Measurements from ENCODE around the gene AMY1C. TPM values are rescaled to one million over a fixed set of nuclear protein-coding genes. Genes with fewer than 3 reads are reported as not detected.
"Not testable (repeated sequence)": the region's sequence is repeated elsewhere in the genome, so short reads cannot be mapped to it uniquely, and the experiment has no call there.

The AMY1C gene
- total RNA-seq (not detected in 2 replicates), polyA plus RNA-seq (not detected in 2 replicates), polyA minus RNA-seq (not detected in 2 replicates), Bru-seq, nascent RNA (not detected), BruChase-seq, experiment 1, labeled RNA remaining after a 6-hour chase (not detected), BruChase-seq, experiment 2, labeled RNA remaining after a 2-hour chase (not detected)
- not detected in 2 replicates for polyA plus RNA-seq (2011; cell fraction: cytosol; rRNA removed)
- polyA plus RNA-seq (2011; cell fraction: nucleus; rRNA removed): not detected in 2 replicates
- not detected in 2 replicates for polyA plus RNA-seq (2012)
- polyA minus RNA-seq (2011; cell fraction: cytosol; rRNA and poly(A)+ RNA removed): not detected
- not detected in 2 replicates for polyA minus RNA-seq (2011; cell fraction: nucleus; rRNA and poly(A)+ RNA removed)
- long read RNA-seq: 0 reads

GRCh38 chr1:103749598-103749997 is at the start of gene AMY1C:
Gene AMY1C (plus strand): TSS chr1:103749898. CDS start chr1:103750470, 572 bp downstream.
- H3K9me1 ChIP-seq (replicated peaks; ENCODE audit: control insufficient read depth, extremely low read depth, insufficient read depth, low read length); H3K36me3 ChIP-seq (ENCODE audit: control insufficient read depth in 2 of 2, extremely low read depth in 1 of 2, insufficient read depth in 2 of 2, low read length in 2 of 2); H3K4me2 ChIP-seq (ENCODE audit: insufficient read depth, low read length); intact Hi-C loops (cut with micrococcal nuclease); dilution Hi-C loops (cut with MboI; ENCODE audit: extremely low pct_ligation_motif_present, low sequenced_read_pairs); BruUV-seq (replicated peaks); CTCF ChIA-PET; H3K4me3 ChIP-seq (replicated peaks in 1 of 3; ENCODE audit: insufficient read depth in 1 of 3, low read depth in 1 of 3, low read length in 3 of 3); DNase-seq (ENCODE audit: low read depth, low spot score); H3K4me1 ChIP-seq (ENCODE audit: control insufficient read depth, extremely low read depth, insufficient read depth, low read length); H3K9me3 ChIP-seq (replicated peaks; ENCODE audit: control insufficient read depth, insufficient read depth, low read length); H3K79me2 ChIP-seq (ENCODE audit: control insufficient read depth, insufficient read depth, low read length); POLR2A ChIA-PET; H3K27ac ChIP-seq (ENCODE audit: insufficient read depth, low read depth, low read length); H2AFZ ChIP-seq (ENCODE audit: low read depth, low read length); H3K9ac ChIP-seq (replicated peaks; ENCODE audit: extremely low read depth, insufficient read depth, low read length); FAIRE-seq; H3K27me3 ChIP-seq (ENCODE audit: control insufficient read depth in 2 of 2, insufficient read depth in 2 of 2, low read length in 2 of 2); H4K20me1 ChIP-seq (replicated peaks; ENCODE audit: control insufficient read depth, extremely low read depth, insufficient read depth, low read length): not testable (repeated sequence)

DNA sequence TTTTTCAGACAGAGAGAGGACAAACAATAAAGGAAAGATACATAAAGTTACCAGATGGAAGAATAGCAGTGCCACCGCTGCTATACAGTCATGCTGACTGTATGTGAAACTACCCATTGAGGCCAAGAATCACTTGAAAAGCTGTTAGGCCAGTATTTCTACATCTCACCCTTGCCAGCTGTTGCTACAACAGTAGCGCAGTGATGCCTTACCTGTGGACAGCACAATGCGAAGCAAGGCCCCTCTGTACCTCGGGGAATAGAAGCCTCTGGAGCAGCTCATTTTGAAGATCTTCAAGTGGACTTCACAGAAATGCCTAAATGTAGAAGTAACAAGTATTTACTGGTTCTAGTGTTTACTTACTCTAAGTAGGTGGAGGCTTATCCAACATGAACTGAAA is 49.0 kb upstream of the AMY1C start:
- DNase-seq (ENCODE audit: low read depth, low spot score); H3K4me3 ChIP-seq (replicated peaks in 1 of 3; ENCODE audit: insufficient read depth in 1 of 3, low read depth in 1 of 3, low read length in 3 of 3); H3K4me2 ChIP-seq (ENCODE audit: insufficient read depth, low read length); H3K27ac ChIP-seq (ENCODE audit: insufficient read depth, low read depth, low read length); H4K20me1 ChIP-seq (replicated peaks; ENCODE audit: control insufficient read depth, extremely low read depth, insufficient read depth, low read length); H2AFZ ChIP-seq (ENCODE audit: low read depth, low read length); H3K9me1 ChIP-seq (replicated peaks; ENCODE audit: control insufficient read depth, extremely low read depth, insufficient read depth, low read length); H3K27me3 ChIP-seq (ENCODE audit: control insufficient read depth in 2 of 2, insufficient read depth in 2 of 2, low read length in 2 of 2); H3K36me3 ChIP-seq (ENCODE audit: control insufficient read depth in 2 of 2, extremely low read depth in 1 of 2, insufficient read depth in 2 of 2, low read length in 2 of 2); H3K9ac ChIP-seq (replicated peaks; ENCODE audit: extremely low read depth, insufficient read depth, low read length); dilution Hi-C loops (cut with MboI; ENCODE audit: extremely low pct_ligation_motif_present, low sequenced_read_pairs); FAIRE-seq; H3K79me2 ChIP-seq (ENCODE audit: control insufficient read depth, insufficient read depth, low read length); H3K4me1 ChIP-seq (ENCODE audit: control insufficient read depth, extremely low read depth, insufficient read depth, low read length); H3K9me3 ChIP-seq (replicated peaks; ENCODE audit: control insufficient read depth, insufficient read depth, low read length); intact Hi-C loops (cut with micrococcal nuclease); BruUV-seq (replicated peaks); POLR2A ChIA-PET; CTCF ChIA-PET: not testable (repeated sequence)

- H3K4me2 ChIP-seq (ENCODE audit: insufficient read depth, low read length); H3K36me3 ChIP-seq (ENCODE audit: control insufficient read depth in 2 of 2, extremely low read depth in 1 of 2, insufficient read depth in 2 of 2, low read length in 2 of 2); H3K27me3 ChIP-seq (ENCODE audit: control insufficient read depth in 2 of 2, insufficient read depth in 2 of 2, low read length in 2 of 2); H3K9me3 ChIP-seq (replicated peaks; ENCODE audit: control insufficient read depth, insufficient read depth, low read length); H3K4me1 ChIP-seq (ENCODE audit: control insufficient read depth, extremely low read depth, insufficient read depth, low read length); H3K79me2 ChIP-seq (ENCODE audit: control insufficient read depth, insufficient read depth, low read length); DNase-seq (ENCODE audit: low read depth, low spot score); H3K27ac ChIP-seq (ENCODE audit: insufficient read depth, low read depth, low read length); H3K9ac ChIP-seq (replicated peaks; ENCODE audit: extremely low read depth, insufficient read depth, low read length); POLR2A ChIA-PET; H3K4me3 ChIP-seq (replicated peaks in 1 of 3; ENCODE audit: insufficient read depth in 1 of 3, low read depth in 1 of 3, low read length in 3 of 3); intact Hi-C loops (cut with micrococcal nuclease); H4K20me1 ChIP-seq (replicated peaks; ENCODE audit: control insufficient read depth, extremely low read depth, insufficient read depth, low read length); CTCF ChIA-PET; H3K9me1 ChIP-seq (replicated peaks; ENCODE audit: control insufficient read depth, extremely low read depth, insufficient read depth, low read length); dilution Hi-C loops (cut with MboI; ENCODE audit: extremely low pct_ligation_motif_present, low sequenced_read_pairs); H2AFZ ChIP-seq (ENCODE audit: low read depth, low read length); BruUV-seq (replicated peaks); FAIRE-seq: not testable (repeated sequence)
Measured at GRCh38 chr1:103701256-103701655, 48.4 kb upstream of the AMY1C start.

- dilution Hi-C loops (cut with MboI; ENCODE audit: extremely low pct_ligation_motif_present, low sequenced_read_pairs); BruUV-seq (replicated peaks); H3K9me3 ChIP-seq (replicated peaks; ENCODE audit: control insufficient read depth, insufficient read depth, low read length); intact Hi-C loops (cut with micrococcal nuclease); H3K4me3 ChIP-seq (replicated peaks in 1 of 3; ENCODE audit: insufficient read depth in 1 of 3, low read depth in 1 of 3, low read length in 3 of 3); H3K9me1 ChIP-seq (replicated peaks; ENCODE audit: control insufficient read depth, extremely low read depth, insufficient read depth, low read length); H3K79me2 ChIP-seq (ENCODE audit: control insufficient read depth, insufficient read depth, low read length); H3K27me3 ChIP-seq (ENCODE audit: control insufficient read depth in 2 of 2, insufficient read depth in 2 of 2, low read length in 2 of 2); H3K9ac ChIP-seq (replicated peaks; ENCODE audit: extremely low read depth, insufficient read depth, low read length); H3K4me2 ChIP-seq (ENCODE audit: insufficient read depth, low read length); CTCF ChIA-PET; H3K27ac ChIP-seq (ENCODE audit: insufficient read depth, low read depth, low read length); H3K36me3 ChIP-seq (ENCODE audit: control insufficient read depth in 2 of 2, extremely low read depth in 1 of 2, insufficient read depth in 2 of 2, low read length in 2 of 2); FAIRE-seq; H2AFZ ChIP-seq (ENCODE audit: low read depth, low read length); H3K4me1 ChIP-seq (ENCODE audit: control insufficient read depth, extremely low read depth, insufficient read depth, low read length); POLR2A ChIA-PET; DNase-seq (ENCODE audit: low read depth, low spot score); H4K20me1 ChIP-seq (replicated peaks; ENCODE audit: control insufficient read depth, extremely low read depth, insufficient read depth, low read length): not testable (repeated sequence)
Measured at GRCh38 chr1:103707670-103708069, 42.0 kb upstream of the AMY1C start.
